Suppressor macrophage (primary cell): ENCODE results near the gene KCNJ6.

Experiments
- DNase-seq, 4 experiments: peaks; one replicate each; pipeline ENCODE4 v3.0.0-alpha.2; 2020 to 2022

KCNJ6 gene

GRCh38 chr21:37815893-37816292 lies 100.4 kb downstream of the KCNJ6 start:
- DNase-seq: peak in 3 of 4 experiments; percentile 24 to 43 (median 26)

GRCh38 chr21:37811711-37812110 lies 104.5 kb downstream of the KCNJ6 start:
- DNase-seq: no peak

- no peak for DNase-seq
These were observed 108.0 kb downstream of the KCNJ6 start for GRCh38 chr21:37808261-37808660.

- DNase-seq: no peak
These were observed 111.0 kb downstream of the KCNJ6 start for GRCh38 chr21:37805266-37805665.

GRCh38 chr21:37804001-37804400 lies 112.3 kb downstream of the KCNJ6 start:
- no peak for DNase-seq

GRCh38 chr21:37803101-37803651 lies 113.1 kb downstream of the KCNJ6 start:
- DNase-seq: no peak

GRCh38 chr21:37800456-37801061 lies 115.7 kb downstream of the KCNJ6 start:
- DNase-seq: no peak

- peak in 1 of 4 experiments; percentile 6 for DNase-seq
These were observed 116.2 kb downstream of the KCNJ6 start for GRCh38 chr21:37800057-37800455.

GRCh38 chr21:37799211-37800056 lies 116.8 kb downstream of the KCNJ6 start:
- no peak for DNase-seq

- DNase-seq: peak in 1 of 4 experiments; percentile 6
These were observed 118.9 kb downstream of the KCNJ6 start for GRCh38 chr21:37797403-37797802.

- DNase-seq: no peak
These were observed 120.2 kb downstream of the KCNJ6 start for GRCh38 chr21:37796011-37796410.

- DNase-seq: peak in 2 of 4 experiments; percentile 24
These were observed 122.6 kb downstream of the KCNJ6 start for GRCh38 chr21:37793660-37794059.

- DNase-seq: no peak
These were observed 124.2 kb downstream of the KCNJ6 start for GRCh38 chr21:37792046-37792445.

GRCh38 chr21:37790905-37791304 lies 125.4 kb downstream of the KCNJ6 start:
- DNase-seq: no peak

- no peak for DNase-seq
These were observed 127.8 kb downstream of the KCNJ6 start for GRCh38 chr21:37788503-37788902.

GRCh38 chr21:37787456-37787855 lies 128.8 kb downstream of the KCNJ6 start:
- no peak for DNase-seq

- DNase-seq: no peak
These were observed 131.5 kb downstream of the KCNJ6 start for GRCh38 chr21:37784591-37785318.

- DNase-seq: no peak
These were observed 133.2 kb downstream of the KCNJ6 start for GRCh38 chr21:37783016-37783415.

GRCh38 chr21:37780991-37781983 lies 135.0 kb downstream of the KCNJ6 start:
- no peak for DNase-seq

GRCh38 chr21:37771181-37771580 lies 145.1 kb downstream of the KCNJ6 start:
- DNase-seq: no peak

GRCh38 chr21:37770461-37770860 lies 145.8 kb downstream of the KCNJ6 start:
- no peak for DNase-seq

GRCh38 chr21:37769656-37770055 lies 146.6 kb downstream of the KCNJ6 start:
- no peak for DNase-seq
